ENCODE data around the gene GUCY1B1.
A peak's percentile ranks its signal among the peaks of the same experiment; 100 is the strongest.
"Not testable (repeated sequence)": the region's sequence is repeated elsewhere in the genome, so short reads cannot be mapped to it uniquely, and the experiment has no call there.

Gene GUCY1B1

GRCh38 chr4:155763551-155763950 lies 4.7 kb downstream of the GUCY1B1 start:
- DNase-seq: no peak

- DNase-seq: no peak
These were observed 6.3 kb downstream of the GUCY1B1 start for GRCh38 chr4:155765149-155765548.

- DNase-seq: no peak
These were observed 7.8 kb downstream of the GUCY1B1 start for GRCh38 chr4:155766622-155767021.

GRCh38 chr4:155768370-155768769 lies 9.5 kb downstream of the GUCY1B1 start:
- no peak for DNase-seq

GRCh38 chr4:155769090-155769489 lies 10.3 kb downstream of the GUCY1B1 start:
- DNase-seq: no peak

GRCh38 chr4:155772459-155773195 lies 13.8 kb downstream of the GUCY1B1 start:
- no peak for DNase-seq

GRCh38 chr4:155773196-155773800 lies 14.5 kb downstream of the GUCY1B1 start:
- no peak for DNase-seq

GRCh38 chr4:155774033-155774432 lies 15.2 kb downstream of the GUCY1B1 start:
- no peak for DNase-seq

GRCh38 chr4:155777971-155778735 lies 19.3 kb downstream of the GUCY1B1 start:
- no peak for DNase-seq

- DNase-seq: no peak
These were observed 22.0 kb downstream of the GUCY1B1 start for GRCh38 chr4:155780775-155781174.

GRCh38 chr4:155781249-155781831 lies 22.5 kb downstream of the GUCY1B1 start:
- DNase-seq: no peak

- no peak for DNase-seq
These were observed 25.8 kb downstream of the GUCY1B1 start for GRCh38 chr4:155784637-155785036.

GRCh38 chr4:155785828-155786227 lies 27.0 kb downstream of the GUCY1B1 start:
- no peak for DNase-seq

- DNase-seq: peak; percentile 20
These were observed 28.4 kb downstream of the GUCY1B1 start for GRCh38 chr4:155787113-155787710.

- no peak for DNase-seq
These were observed 30.6 kb downstream of the GUCY1B1 start for GRCh38 chr4:155789391-155789790.

- DNase-seq: no peak
These were observed 31.2 kb downstream of the GUCY1B1 start for GRCh38 chr4:155789982-155790381.

GRCh38 chr4:155794589-155795236 lies 35.9 kb downstream of the GUCY1B1 start:
- no peak for DNase-seq

GRCh38 chr4:155795991-155796390 lies 37.2 kb downstream of the GUCY1B1 start:
- no peak for DNase-seq

- not testable (repeated sequence) for DNase-seq
These were observed 38.8 kb downstream of the GUCY1B1 start for GRCh38 chr4:155797581-155797980.

- no peak for DNase-seq
These were observed 40.4 kb downstream of the GUCY1B1 start for GRCh38 chr4:155799116-155799793.

- no peak for DNase-seq
These were observed 40.9 kb downstream of the GUCY1B1 start for GRCh38 chr4:155799794-155800123.

GRCh38 chr4:155800685-155801343 lies 42.0 kb downstream of the GUCY1B1 start:
- no peak for DNase-seq

Data from NCI-H526 treated with DMSO at 0.1 percent for 48 hours (cell line).